ENCODE measurements around the gene TNFRSF18. TPM values are rescaled to one million over a fixed set of nuclear protein-coding genes. Genes with fewer than 3 reads are reported as not detected.

The TNFRSF18 gene
- total and polyA plus RNA-seq, 2 experiments from 2014 or later = 1.1 to 1.5 TPM

GRCh38 chr1:1228187-1228586 lies 21.8 kb upstream of the TNFRSF18 start:
- Histone ChIP-seq H3K27ac (ENCODE audit: low read depth) (no peak overlapping the region), H3K79me2 (replicated peaks; ENCODE audit: insufficient read depth) (peaks cover 30% of the 10 kb centered on the region), H3K4me3 (no peak overlapping the region), H3K9me2 (ENCODE audit: insufficient read depth) (no peaks in the 10 kb centered on the region), H4K20me1 (replicated peaks; ENCODE audit: insufficient read depth) (peaks cover 5% of the 10 kb centered on the region; the same call in 1 of the 2 replicates), H3K27me3 (ENCODE audit: insufficient read depth) (no peaks in the 10 kb centered on the region), H3K4me2 (no peak overlapping the region), H2AFZ (no peak overlapping the region), H3K4me1 (ENCODE audit: insufficient read depth) (peaks cover 6% of the 10 kb centered on the region), H3F3A (replicated peaks; ENCODE audit: low read depth) (0 out of 2 replicates have a peak, but pooled peaks cover 4% of the 10 kb centered on the region), H3K36me3 (ENCODE audit: insufficient read depth) (peaks cover 1% of the 10 kb centered on the region; the same call in 1 of the 2 replicates)
- Mint-ChIP-seq H3K4me1 (peaks cover 7% of the 10 kb centered on the region), H3K27ac (no peak overlapping the region), H3K36me3 (ENCODE audit: low read depth) (peaks cover 22% of the 10 kb centered on the region), H3K27me3 (ENCODE audit: insufficient read depth, low read depth, poor library complexity) (peaks cover 10% of the 10 kb centered on the region), H3K9me3 (no peaks in the 10 kb centered on the region; the same call in 2 of the 3 replicates), H3K4me3 (no peak overlapping the region)
- TF ChIP-seq ZNF331 (CRISPR knock-in tag; IDR thresholded peaks at IDR 0.05; ENCODE audit: low read depth) (no peak), CREB1 (CRISPR knock-in tag; IDR thresholded peaks at IDR 0.05; ENCODE audit: low read depth) (no peak), CTCF (conservative IDR thresholded peaks at IDR 0.05; ENCODE audit: low read depth in 2 of 2) (no peak), EZH2 (IDR thresholded peaks at IDR 0.05; ENCODE audit: low read depth, unreplicated experiment) (no peak), JUNB (IDR thresholded peaks at IDR 0.05; ENCODE audit: unreplicated experiment) (no peak), STAT1 (IDR thresholded peaks at IDR 0.05; ENCODE audit: unreplicated experiment) (no peak), ZNF462 (CRISPR knock-in tag; IDR thresholded peaks at IDR 0.05) (no peak), POLR2AphosphoS5 (IDR thresholded peaks at IDR 0.05; ENCODE audit: low read depth) (no peak), NANOG (IDR thresholded peaks at IDR 0.05; ENCODE audit: borderline replicate concordance) (no peak), EZH2phosphoT487 (IDR thresholded peaks at IDR 0.05; ENCODE audit: unreplicated experiment) (no peak), ZNF114 (CRISPR knock-in tag; IDR thresholded peaks at IDR 0.05) (no peak)
- TF ChIP-seq, protein P1, sequence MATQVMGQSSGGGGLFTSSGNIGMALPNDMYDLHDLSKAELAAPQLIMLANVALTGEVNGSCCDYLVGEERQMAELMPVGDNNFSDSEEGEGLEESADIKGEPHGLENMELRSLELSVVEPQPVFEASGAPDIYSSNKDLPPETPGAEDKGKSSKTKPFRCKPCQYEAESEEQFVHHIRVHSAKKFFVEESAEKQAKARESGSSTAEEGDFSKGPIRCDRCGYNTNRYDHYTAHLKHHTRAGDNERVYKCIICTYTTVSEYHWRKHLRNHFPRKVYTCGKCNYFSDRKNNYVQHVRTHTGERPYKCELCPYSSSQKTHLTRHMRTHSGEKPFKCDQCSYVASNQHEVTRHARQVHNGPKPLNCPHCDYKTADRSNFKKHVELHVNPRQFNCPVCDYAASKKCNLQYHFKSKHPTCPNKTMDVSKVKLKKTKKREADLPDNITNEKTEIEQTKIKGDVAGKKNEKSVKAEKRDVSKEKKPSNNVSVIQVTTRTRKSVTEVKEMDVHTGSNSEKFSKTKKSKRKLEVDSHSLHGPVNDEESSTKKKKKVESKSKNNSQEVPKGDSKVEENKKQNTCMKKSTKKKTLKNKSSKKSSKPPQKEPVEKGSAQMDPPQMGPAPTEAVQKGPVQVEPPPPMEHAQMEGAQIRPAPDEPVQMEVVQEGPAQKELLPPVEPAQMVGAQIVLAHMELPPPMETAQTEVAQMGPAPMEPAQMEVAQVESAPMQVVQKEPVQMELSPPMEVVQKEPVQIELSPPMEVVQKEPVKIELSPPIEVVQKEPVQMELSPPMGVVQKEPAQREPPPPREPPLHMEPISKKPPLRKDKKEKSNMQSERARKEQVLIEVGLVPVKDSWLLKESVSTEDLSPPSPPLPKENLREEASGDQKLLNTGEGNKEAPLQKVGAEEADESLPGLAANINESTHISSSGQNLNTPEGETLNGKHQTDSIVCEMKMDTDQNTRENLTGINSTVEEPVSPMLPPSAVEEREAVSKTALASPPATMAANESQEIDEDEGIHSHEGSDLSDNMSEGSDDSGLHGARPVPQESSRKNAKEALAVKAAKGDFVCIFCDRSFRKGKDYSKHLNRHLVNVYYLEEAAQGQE (IDR thresholded peaks at IDR 0.05; ENCODE audit: unreplicated experiment) = no peak
- TF ChIP-seq, protein P2, sequence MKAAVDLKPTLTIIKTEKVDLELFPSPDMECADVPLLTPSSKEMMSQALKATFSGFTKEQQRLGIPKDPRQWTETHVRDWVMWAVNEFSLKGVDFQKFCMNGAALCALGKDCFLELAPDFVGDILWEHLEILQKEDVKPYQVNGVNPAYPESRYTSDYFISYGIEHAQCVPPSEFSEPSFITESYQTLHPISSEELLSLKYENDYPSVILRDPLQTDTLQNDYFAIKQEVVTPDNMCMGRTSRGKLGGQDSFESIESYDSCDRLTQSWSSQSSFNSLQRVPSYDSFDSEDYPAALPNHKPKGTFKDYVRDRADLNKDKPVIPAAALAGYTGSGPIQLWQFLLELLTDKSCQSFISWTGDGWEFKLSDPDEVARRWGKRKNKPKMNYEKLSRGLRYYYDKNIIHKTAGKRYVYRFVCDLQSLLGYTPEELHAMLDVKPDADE (IDR thresholded peaks at IDR 0.05) = no peak
- DNase-seq (ENCODE audit: low spot score) (no peak), ATAC-seq (no peak)
